NCI-H2196 treated with DMSO at 0.1 percent for 48 hours (cell line): ENCODE measurements around the gene PRSS3.
"Not testable (repeated sequence)": the region's sequence is repeated elsewhere in the genome, so short reads cannot be mapped to it uniquely, and the experiment has no call there.

ENCODE experiments used
- DNase-seq: peaks from one replicate; lab custom pipeline; 2025; ENCODE audit not compliant: unreplicated experiment; lab: John Stamatoyannopoulos, UW

The PRSS3 gene

DNA sequence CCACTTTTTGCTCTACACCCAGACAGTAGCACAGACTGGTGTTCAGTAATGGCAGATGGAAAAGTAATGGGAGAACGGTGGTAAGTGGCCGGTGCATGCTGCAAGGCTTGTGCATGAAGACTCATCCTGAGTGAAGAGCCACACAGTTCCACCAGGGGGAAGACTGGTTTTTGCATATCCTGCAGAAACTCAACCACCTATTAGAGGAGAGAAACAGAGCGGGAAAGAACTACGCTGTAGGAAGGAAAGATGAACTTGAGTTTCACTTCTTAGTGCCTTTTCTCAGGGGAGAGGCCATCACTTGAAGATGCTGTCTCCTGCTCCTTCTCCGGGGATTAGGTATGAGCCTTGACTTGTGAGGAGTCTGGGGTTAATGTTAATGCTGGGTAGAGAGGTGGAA is 9.4 kb upstream of the PRSS3 start:
- no peak for DNase-seq

DNA sequence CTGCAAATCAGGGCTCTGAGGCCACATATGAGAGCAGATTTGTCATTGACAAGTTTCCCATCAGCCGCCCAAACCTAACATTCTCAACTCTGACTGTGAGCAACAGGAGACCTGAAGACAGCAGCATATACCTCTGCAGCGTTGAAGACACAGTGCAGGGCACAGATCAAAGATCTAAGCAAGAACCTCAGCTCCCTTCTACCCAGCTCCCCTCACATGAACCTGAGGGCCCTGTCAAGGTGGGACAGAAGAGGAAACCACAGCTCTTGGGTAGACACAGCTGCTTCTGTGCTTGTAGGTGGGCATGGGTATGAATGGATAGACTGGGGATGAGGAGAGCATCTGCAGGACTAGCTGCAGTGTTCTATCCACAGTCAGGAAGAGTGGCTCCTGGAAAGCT is 8.7 kb upstream of the PRSS3 start:
- DNase-seq = no peak

DNA sequence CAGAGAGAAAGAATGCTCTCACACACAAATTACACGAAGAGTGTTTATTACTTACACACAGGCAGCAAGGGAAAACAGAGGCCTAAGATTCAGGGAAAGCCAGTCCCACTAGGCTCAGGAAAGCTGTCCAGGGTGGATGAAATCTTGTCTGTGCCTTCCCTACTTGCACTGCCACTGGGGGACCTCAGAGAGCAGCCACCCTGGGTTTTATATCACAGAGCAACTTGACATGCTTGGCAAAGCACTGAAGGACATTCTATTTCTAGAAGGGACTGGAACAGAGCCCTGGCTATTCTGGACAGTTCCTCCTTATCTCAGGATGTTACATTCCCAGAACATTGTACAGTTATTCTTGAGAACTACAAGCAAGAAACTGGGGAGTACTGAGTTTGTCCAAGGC is 7.5 kb upstream of the PRSS3 start:
- no peak for DNase-seq

DNA sequence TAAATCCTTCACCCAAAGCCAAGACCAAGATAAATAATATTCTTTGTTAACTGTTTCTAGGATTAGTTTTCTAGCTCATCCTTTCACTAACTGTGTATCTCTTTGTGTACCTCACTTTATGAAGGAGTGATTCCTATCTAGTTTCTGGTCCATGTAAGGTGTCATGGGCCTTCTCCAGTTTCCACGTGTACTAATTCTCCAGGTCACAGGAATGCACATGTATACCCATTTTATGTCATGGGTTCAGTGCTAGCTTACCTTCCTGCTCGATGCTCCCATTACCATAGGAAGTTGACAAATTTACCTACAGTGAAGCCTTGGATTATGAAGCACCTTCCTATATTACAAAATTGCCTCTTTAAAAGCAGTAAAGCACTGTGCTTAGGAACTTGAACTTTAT is 5.9 kb upstream of the PRSS3 start:
- not testable (repeated sequence) for DNase-seq

DNA sequence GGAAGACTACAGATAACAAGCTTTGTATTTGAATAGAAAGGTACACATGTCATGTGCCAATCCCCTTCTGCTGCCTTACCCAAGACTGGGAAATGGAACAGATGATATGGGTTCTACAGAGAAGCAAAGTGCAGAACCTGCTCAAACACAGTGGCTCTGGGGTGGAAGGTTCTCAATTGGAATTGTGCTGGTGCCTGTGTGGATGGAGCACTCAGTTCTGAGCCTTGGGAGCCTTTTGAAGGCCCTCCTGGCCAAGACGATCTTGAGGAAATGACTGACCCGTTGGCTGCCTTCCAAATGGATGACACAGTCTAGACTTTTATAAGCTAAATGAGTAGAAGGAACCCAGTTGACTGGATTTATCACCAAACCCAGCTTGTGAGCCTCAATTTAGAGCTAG is 4.2 kb upstream of the PRSS3 start:
- DNase-seq = no peak

DNA sequence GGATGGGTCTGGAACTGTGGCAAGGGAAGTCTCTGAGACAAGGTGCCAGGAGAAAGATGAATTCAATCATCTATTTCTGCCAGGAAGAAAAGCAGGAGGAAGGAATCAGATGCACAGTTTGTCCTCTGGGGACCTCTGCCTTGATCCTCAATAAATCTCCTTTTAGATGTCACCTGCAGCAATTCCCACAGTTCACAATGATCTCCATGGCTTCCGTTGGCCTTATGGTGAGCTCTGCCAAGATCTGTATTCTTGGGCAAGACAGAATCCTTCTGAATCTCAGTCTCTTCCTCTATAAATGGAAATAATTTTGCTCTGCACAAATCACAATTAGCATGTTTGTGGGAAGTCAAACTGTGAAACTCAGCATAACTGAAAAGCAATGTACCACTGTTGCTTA is 1.9 kb upstream of the PRSS3 start:
- not testable (repeated sequence) for DNase-seq

DNA sequence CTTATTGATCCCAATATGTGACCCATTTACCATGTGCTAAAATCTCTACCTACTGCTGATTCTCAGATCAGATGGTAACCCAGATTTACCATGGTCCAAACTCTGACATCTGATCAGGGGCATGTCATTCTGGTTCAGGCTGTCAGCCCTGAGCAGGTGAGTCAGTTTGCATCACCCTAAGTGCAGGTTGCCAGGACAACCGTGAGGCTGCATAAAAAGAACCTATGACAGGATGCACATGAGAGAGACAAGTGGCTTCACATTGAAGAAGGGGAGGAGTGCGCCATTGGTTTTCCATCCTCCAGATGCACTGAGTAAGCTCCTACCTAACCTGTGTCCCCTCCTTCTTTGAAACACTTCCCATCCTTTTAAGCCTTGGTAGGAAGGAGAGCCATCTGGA is 801 bp upstream of the PRSS3 start:
- DNase-seq = no peak

DNA sequence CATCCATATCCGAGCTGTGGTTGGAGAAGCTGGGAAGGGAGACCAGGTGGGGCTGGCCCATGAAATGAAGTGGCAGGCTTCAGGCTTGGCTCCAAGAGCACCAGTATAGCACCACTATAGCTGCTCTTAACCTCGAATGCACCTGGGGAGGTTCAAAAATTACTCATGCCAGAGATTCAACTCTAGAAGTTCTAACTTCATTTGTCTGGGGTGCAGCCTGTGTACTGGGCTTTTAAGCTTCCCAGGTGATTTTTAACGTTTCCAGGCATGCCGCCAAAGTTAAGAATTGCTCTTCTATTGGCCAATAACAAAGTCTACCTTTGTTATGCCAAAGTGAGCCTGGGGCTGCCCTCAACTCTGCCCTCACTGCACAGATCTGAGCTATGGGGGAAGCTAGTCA is 458 bp downstream of the PRSS3 start:
- DNase-seq = no peak

DNA sequence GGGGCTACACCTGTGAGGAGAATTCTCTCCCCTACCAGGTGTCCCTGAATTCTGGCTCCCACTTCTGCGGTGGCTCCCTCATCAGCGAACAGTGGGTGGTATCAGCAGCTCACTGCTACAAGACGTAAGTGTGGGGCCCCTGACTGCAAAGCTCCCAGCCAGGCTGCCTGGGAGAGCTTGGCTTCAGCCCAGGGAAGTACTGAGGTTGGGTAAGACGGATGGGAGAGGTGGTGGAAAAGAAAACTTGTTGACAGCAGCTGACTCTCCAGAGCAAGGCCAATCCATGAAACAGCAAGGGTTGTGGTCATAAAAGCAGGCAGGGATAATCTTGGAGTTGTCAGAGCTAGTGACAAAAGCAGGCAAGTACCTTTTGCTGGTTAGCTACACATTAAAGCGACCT is 1.3 kb downstream of the PRSS3 start:
- not testable (repeated sequence) for DNase-seq

DNA sequence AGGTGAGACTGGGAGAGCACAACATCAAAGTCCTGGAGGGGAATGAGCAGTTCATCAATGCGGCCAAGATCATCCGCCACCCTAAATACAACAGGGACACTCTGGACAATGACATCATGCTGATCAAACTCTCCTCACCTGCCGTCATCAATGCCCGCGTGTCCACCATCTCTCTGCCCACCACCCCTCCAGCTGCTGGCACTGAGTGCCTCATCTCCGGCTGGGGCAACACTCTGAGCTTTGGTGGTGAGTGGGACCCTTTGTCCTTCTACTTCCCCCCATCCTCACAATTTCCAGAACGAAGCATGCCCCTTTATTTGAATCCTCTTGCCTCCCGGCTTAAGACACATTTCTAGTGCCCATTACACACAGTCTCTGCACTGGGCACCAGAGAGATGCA is 2.5 kb downstream of the PRSS3 start:
- no peak for DNase-seq

DNA sequence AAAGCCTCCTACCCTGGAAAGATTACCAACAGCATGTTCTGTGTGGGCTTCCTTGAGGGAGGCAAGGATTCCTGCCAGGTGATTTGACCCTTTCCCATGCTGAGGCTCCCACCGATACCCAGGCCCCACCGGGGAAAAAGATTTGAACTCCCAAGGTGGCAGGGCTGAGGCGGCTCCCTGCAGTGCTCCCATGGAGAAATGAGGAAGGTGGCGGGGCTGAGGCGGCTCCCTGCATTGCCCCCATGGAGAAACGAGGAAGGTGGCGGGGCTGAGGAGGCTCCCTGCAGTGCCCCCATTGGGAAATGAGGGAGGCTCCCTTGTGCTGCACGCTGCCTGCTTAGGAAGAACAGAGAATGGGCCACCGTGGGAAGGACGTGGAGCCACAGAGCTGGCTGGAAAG is 3.2 kb downstream of the PRSS3 start:
- DNase-seq = no peak

DNA sequence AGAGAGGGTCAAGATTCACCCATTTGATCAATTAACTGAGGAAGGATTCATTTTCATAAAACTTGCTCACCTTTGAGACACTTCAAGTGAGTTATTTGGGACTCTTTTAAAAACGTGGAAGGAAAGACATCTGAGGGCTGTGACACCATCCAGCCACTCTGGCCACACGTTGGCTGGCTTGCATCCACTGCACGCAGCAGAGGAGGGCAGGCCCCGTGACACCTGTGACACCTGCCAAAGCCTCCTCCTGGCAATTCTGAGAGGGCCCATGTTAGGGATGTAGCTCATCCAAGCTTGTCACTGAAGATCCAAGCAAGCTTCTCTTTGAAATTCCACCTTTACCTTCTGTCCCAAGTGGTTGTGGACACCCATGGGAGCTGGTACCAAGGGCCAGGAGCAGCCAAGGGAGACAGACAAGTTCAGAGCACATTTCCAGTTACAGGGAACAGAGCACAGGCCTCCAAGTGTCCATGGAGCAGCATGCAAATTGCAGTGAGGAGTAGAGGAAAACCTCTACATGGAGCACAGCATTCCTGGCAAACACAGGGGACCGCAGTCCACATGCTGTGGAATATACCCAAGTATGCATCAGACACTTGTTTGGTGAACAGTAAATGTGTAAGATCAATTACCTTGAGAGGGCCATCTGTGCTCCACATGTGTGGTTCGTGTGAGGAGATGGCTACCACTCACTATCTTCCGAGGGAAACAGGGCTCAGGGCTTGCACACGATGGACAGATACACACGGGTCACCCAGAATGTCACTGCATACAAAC is 4.8 kb downstream of the PRSS3 start:
- DNase-seq = no peak

DNA sequence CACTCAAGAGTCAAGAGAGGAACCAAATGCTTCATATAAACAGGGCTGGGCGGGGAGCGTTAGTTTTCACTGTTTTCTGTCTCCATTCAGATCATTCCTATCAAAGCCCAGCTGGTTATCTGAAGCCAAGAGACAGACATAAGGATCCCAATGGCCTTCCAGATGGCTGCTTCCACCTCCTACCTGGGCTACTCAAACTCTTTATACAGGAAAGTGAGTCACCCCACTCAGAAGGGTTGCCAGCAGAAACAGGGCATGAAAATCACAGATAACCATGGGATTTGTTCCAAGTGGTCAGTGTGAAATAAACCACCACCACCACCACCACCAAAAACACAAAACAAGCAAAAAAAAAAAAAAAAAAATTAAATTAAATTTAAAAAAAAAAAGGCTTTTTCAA is 5.5 kb downstream of the PRSS3 start:
- DNase-seq = no peak

DNA sequence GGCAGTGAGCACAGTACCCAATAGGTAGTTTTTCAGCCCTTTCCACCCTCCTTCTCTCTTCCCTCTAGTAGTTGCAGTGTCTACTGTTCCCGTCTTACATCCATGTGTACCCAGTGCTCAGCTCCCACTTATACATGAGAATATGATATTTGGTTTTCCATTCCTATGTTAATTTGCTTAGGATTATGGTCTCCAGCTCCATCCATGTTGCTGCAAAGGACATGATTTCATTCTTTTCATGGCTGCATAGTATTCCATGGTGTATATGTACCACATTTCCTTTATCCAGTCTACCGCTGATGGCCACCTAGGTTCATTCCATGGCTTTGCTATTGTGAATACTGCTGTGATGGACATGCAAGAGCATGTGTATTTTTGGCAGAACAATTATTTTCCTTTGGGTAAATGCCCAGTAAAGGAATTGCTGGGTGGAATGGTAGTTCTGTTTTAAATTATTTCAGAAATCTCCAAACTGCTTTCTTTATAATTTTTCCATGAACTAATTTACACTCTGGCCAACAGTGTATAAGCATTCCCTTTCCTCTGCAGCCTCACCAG is 6.7 kb downstream of the PRSS3 start:
- DNase-seq = not testable (repeated sequence)

DNA sequence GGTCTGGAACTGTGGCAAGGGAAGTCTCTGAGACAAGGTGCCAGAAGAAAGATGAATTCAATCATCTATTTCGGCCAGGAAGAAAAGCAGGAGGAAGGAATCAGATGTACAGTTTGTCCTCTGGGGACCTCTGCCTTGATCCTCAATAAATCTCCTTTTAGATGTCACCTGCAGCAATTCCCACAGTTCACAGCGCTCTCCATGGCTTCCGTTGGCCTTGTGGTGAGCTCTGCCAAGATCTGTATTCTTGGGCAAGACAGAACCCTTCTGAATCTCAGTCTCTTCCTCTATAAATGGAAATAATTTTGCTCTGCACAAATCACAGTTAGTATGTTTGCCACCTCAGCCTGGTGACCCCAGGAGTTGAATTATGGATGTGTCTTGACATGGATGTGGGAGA is 8.8 kb downstream of the PRSS3 start:
- not testable (repeated sequence) for DNase-seq

DNA sequence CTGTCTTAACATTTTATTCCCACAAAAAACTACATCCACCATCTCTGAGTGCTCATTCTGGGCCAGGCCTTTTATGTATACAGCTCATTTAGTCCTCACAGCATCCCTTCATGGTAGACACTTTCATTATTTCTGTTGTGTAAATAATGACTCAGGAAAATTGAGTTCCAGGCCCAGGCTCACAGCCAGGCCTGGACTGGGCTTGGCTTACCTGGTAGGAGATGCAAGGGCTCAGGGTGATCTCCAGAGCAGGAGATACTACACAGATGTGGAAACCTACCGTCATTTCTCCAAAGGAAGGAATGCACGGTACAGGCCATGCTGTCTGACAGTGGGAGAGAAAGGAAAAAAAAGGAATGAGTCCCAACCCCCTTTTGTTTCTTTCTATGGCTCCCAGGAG is 11.8 kb downstream of the PRSS3 start:
- DNase-seq = not testable (repeated sequence)

DNA sequence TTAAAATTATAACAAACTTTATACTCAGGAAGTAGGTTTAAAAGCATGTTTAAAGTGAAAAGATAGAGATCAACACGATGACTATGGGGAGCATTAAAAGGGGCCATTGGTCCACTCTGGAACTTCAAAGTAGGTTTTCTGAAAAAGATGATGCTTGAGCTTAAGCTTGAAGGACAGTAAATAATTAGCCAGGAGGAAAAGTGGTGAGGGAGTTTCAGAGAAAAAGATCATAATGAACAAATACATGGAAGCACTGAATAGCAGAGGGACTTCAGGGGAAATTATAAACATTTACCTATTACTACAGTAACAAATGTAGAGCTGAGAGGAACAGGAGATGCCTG is 13.6 kb downstream of the PRSS3 start:
- DNase-seq = not testable (repeated sequence)

DNA sequence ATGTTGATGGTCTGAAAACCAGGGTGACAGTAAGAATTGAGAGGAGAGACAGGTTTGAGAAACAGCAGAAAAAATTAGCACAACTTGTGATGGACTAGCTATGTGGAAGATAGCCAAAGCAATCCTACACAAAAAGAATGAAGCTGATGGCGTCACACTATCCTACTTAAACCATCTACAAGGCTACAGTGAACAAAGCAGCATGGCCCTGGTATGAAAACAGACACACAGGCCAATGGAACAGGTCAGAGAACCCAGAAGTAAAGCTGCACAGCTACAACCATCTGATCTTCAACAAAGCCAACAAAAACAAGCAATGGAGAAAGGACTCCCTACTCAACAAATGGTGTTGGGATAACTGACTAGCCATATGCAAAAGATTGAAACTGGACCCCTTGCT is 14.1 kb downstream of the PRSS3 start:
- no peak for DNase-seq

DNA sequence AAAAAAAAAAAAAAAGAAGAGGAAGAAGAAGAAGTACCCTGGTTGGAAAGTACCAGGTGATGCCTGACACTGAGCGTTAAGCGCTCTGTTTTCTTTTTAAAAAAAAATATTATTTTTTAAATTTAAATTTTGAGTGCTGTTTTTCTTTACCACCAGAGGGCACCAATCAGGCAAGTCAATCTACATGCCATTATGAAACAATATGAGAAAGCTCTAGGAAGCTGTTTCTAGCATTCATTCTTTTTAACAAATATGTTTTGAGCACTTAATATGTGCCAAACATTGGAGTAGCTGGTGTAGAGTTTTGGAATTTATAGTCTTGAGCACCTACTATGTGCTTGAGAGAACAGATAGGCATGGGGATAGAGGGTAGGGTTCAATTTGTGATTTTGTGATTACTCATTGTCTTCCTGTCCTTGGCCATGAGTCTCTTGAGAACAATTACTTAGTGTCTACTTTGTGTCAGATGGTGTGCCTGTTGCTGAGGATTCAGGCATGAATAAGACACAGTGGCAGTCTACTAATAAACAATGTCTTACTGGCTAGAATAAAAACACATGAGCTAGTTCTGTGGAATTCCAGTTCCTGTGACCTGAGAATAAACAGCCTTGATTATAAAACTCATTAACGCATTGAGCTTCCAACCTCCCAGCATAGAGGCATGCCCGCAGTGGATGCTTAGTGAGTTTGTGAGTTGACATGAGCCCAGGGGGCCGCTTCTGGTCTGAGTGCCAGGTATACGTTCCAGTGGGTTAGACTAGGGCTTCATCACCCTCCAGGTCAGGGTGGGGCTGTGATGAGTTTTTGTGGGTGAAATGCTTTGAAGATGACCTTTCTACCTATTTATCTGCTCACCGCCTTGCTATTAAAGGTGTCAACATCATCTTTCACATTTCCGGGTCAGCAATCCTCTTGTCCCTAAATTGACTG is 18.6 kb downstream of the PRSS3 start:
- DNase-seq = peak; percentile 19

DNA sequence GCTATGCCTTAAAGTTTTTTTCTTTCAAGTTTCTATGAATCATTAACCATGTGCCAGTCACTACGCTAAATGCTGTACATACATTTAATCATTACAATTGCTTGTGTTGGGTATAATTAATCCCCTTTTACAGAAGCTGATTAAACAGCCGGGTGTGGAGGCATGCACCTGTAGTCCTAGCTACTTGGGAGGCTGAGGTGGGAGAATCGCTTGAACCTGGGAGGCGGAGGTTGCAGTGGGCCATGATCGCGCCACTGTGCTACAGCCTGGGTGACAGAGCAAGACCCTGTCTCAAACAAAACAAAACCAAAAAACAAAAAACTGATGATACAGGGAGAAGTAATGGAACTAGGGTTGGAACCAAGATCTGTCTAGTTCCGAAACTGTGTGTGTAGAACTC is 20.4 kb downstream of the PRSS3 start:
- no peak for DNase-seq

DNA sequence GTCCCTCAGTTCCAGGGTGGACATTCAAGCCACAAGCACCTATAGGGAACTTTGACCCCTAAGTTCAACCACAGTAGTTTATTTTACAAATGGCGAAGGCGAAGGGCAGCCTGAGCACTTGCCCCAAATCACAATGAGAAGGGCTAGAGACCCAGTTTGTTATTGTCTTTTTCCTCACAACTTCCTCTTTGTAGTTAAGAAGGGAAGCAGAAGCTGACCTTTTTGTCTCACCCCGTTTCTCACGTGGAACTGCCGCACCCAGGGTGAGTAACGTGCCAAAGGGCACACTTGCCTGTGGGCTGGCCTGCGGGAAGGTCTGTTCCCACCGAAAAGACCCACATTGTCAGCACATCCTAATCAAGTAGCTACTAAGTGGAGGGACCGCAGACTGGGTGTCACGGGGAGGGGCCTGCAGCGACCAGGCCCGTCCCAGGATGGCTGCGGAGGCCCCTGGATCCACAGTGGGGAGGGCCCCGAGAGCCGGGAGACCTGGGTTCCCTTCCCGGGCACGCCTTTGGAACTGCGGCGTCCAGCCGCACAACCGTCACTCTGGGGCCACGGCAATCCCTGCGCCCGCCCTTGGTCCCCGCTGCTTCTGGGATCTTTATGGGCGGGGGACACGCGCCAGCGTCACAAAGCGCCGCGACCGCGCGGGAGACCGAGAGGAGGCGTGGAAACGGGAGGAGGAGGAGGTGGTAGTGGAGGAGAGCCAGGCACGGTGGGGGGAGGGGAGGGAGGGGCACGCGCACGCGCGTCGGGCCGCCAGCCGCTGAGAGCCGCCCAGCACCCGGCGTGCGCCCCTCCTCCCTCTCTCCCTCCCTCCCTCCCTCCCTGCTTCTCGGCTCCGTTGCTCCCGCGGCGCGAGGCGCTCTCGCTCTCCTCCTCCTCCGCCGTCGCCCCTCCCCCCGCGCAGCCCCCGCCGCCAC is 21.2 kb downstream of the PRSS3 start, which contains the start of gene UBE2R2:
UBE2R2 (plus strand) TSS at position 834 of the 926 bp plus-strand sequence. CDS start 598 bp downstream, outside the sequence.
- peak; percentile 88 for DNase-seq
